Smooth muscle cell (in vitro differentiated cells): ENCODE measurements around the gene TOLLIP. TPM values are rescaled to one million over a fixed set of nuclear protein-coding genes. Genes with fewer than 3 reads are reported as not detected.
"Not testable (repeated sequence)": the region's sequence is repeated elsewhere in the genome, so short reads cannot be mapped to it uniquely, and the experiment has no call there.

ENCODE experiments used
- DNase-seq: peaks from one replicate; lab custom pipeline; 2025; ENCODE audit not compliant: unreplicated experiment; lab: John Stamatoyannopoulos, UW
- H2AFZ ChIP-seq: fragments of 200-600 bp; sonication (generic); 2 replicates; pipeline ENCODE4 v1.6.0; 2016; ENCODE audit warnings: antibody characterized with exemption, low read depth, mild to moderate bottlenecking
- H3F3A ChIP-seq: fragments of 200-600 bp; sonication (generic); 2 replicates; pipeline ENCODE4 v1.6.0; 2017; ENCODE audit warnings: antibody characterized with exemption, low read depth
- H3K27ac ChIP-seq: fragments of 200-600 bp; sonication (generic); 2 replicates; pipeline ENCODE4 v1.5.1; 2016; ENCODE audit warnings: low read depth, mild to moderate bottlenecking
- H3K27me3 ChIP-seq: fragments of 200-600 bp; sonication (generic); 2 replicates; pipeline ENCODE4 v1.6.1; 2016; ENCODE audit warnings: low read depth, mild to moderate bottlenecking
- H3K36me3 ChIP-seq: fragments of 200-600 bp; sonication (generic); 2 replicates; pipeline ENCODE4 v1.5.1; 2016; ENCODE audit warnings: low read depth
- H3K4me1 ChIP-seq: fragments of 200-600 bp; sonication (generic); 2 replicates; pipeline ENCODE4 v1.5.1; 2016; ENCODE audit warnings: low read depth
- H3K4me2 ChIP-seq: fragments of 200-600 bp; sonication (generic); 2 replicates; pipeline ENCODE4 v1.6.0; 2016; ENCODE audit warnings: mild to moderate bottlenecking
- H3K4me3 ChIP-seq: fragments of 200-600 bp; sonication (generic); 2 replicates; pipeline ENCODE4 v1.5.1; 2016; ENCODE audit warnings: mild to moderate bottlenecking
- H3K79me2 ChIP-seq: fragments of 200-600 bp; sonication (generic); 2 replicates; pipeline ENCODE4 v1.6.0; 2016; ENCODE audit warnings: low read depth, mild to moderate bottlenecking
- H3K9ac ChIP-seq: fragments of 200-600 bp; sonication (generic); 2 replicates; pipeline ENCODE4 v1.6.0; 2016; ENCODE audit warnings: low read depth
- H3K9me3 ChIP-seq: fragments of 200-600 bp; sonication (generic); replicated peaks from 2 replicates; pipeline ENCODE4 v1.5.1; 2016; ENCODE audit warnings: low read depth
- H4K20me1 ChIP-seq: fragments of 200-600 bp; sonication (generic); 2 replicates; pipeline ENCODE4 v1.6.0; 2016; ENCODE audit warnings: low read depth
- CTCF ChIP-seq: fragments of 200-600 bp; sonication (generic); IDR thresholded peaks from 2 replicates; pipeline ENCODE4 v1.5.1; 2017; ENCODE audit warnings: borderline replicate concordance, mild to moderate bottlenecking, antibody characterized with exemption; ENCODE audit not compliant: insufficient read depth, poor library complexity, severe bottlenecking
- WGBS: methylation state at CpG from one replicate; pipeline ENCODE4 v1.1.7; 2016; ENCODE audit warnings: low lambda C conversion rate; 5-methylcytosine and 5-hydroxymethylcytosine counted together
- polyA plus RNA-seq: library from polyadenylated mRNA; unstranded; fragments of >200 nt; fragmentation: Nextera tagmentation; extraction: Ambion mirVana; gene quantifications from 2 replicates; pipeline ENCODE4 v1.2.1, GENCODE V29; 2016
- total RNA-seq: library from RNA; depleted of rRNA; stranded (reverse); fragments of >200 nt; gene quantifications from 2 replicates; pipeline ENCODE4 v1.2.3, GENCODE V29; 2014

TOLLIP gene
- total and polyA plus RNA-seq, 2 experiments from 2014 or later: 20.3 to 63.0 TPM

- no peak for DNase-seq
- Histone ChIP-seq H3K79me2 (no peaks in the 10 kb centered on the region), H3F3A (peaks cover 7% of the 10 kb centered on the region), H3K27me3 (no peaks in the 10 kb centered on the region), H3K4me1 (no peaks in the 10 kb centered on the region), H3K4me3 (no peak overlapping the region), H3K27ac (no peak overlapping the region), H3K9me3 (no peaks in the 10 kb centered on the region), H3K9ac (no peak overlapping the region), H4K20me1 (peaks cover 3% of the 10 kb centered on the region), H3K4me2 (no peak overlapping the region), H3K36me3 (no peaks in the 10 kb centered on the region), H2AFZ (no peak overlapping the region)
- TF ChIP-seq CTCF: no peak
- WGBS: 95% methylated on average over 9 of the region's 9 CpGs
These were observed 41.9 kb downstream of the TOLLIP start for GRCh38 chr11:1267441-1268100.

GRCh38 chr11:1266976-1267375 is 42.5 kb downstream of the TOLLIP start:
- not testable (repeated sequence) for H3K9ac ChIP-seq, H3K9me3 ChIP-seq, DNase-seq, H4K20me1 ChIP-seq, H3K36me3 ChIP-seq, H3K4me2 ChIP-seq, H3F3A ChIP-seq, H2AFZ ChIP-seq, H3K27ac ChIP-seq, H3K27me3 ChIP-seq, H3K4me3 ChIP-seq, H3K79me2 ChIP-seq, H3K4me1 ChIP-seq
- WGBS: 92% methylated on average over 2 of the region's 2 CpGs

- not testable (repeated sequence) for H4K20me1 ChIP-seq, H3K4me2 ChIP-seq, H3K4me3 ChIP-seq, H3K27ac ChIP-seq, H3K4me1 ChIP-seq, H3K27me3 ChIP-seq, H3K9ac ChIP-seq, H3F3A ChIP-seq, H3K36me3 ChIP-seq, H2AFZ ChIP-seq, H3K9me3 ChIP-seq, H3K79me2 ChIP-seq, DNase-seq
- 95% methylated on average over 4 of the region's 4 CpGs for WGBS
These were observed 44.0 kb downstream of the TOLLIP start for GRCh38 chr11:1265480-1265879.

- not testable (repeated sequence) for DNase-seq, H3K36me3 ChIP-seq, H3F3A ChIP-seq, H3K9ac ChIP-seq, H3K79me2 ChIP-seq, H3K4me2 ChIP-seq, H4K20me1 ChIP-seq, H3K4me1 ChIP-seq, H2AFZ ChIP-seq, H3K27ac ChIP-seq, H3K4me3 ChIP-seq, H3K27me3 ChIP-seq, H3K9me3 ChIP-seq
- WGBS: 36% methylated on average over 3 of the region's 3 CpGs
- TF ChIP-seq CTCF: peak; percentile 46
These were observed 45.0 kb downstream of the TOLLIP start for GRCh38 chr11:1264444-1264843.

GRCh38 chr11:1263010-1263409 is 46.4 kb downstream of the TOLLIP start:
- Histone ChIP-seq H3K27ac (no peak overlapping the region), H3K9ac (no peak overlapping the region), H3K27me3 (no peaks in the 10 kb centered on the region), H3K79me2 (no peaks in the 10 kb centered on the region), H2AFZ (no peak overlapping the region), H3K4me3 (peak overlapping the region; percentile 35), H3K9me3 (no peaks in the 10 kb centered on the region), H4K20me1 (no peaks in the 10 kb centered on the region), H3F3A (no peaks in the 10 kb centered on the region), H3K4me2 (peak overlapping the region; percentile 84), H3K4me1 (peaks cover 5% of the 10 kb centered on the region), H3K36me3 (no peaks in the 10 kb centered on the region)
- TF ChIP-seq CTCF: no peak
- no peak for DNase-seq
- 71% methylated on average over 7 of the region's 7 CpGs for WGBS
